IPS DF 19.7 (cell line): Measurements from ENCODE around the gene PUS10.
A peak's percentile ranks its signal among the peaks of the same experiment; 100 is the strongest.
"Not testable (repeated sequence)": the region's sequence is repeated elsewhere in the genome, so short reads cannot be mapped to it uniquely, and the experiment has no call there.

ENCODE experiments used
- DNase-seq: peaks from one replicate; pipeline ENCODE4 v3.0.0-alpha.2; 2013; ENCODE audit warnings: low read depth, low spot score

PUS10 gene

GRCh38 chr2:61012303-61012702 lies 5.8 kb downstream of the PUS10 start:
- not testable (repeated sequence) for DNase-seq

GRCh38 chr2:61011678-61012077 lies 6.4 kb downstream of the PUS10 start:
- no peak for DNase-seq

GRCh38 chr2:61009355-61009754 lies 8.7 kb downstream of the PUS10 start:
- DNase-seq = no peak

GRCh38 chr2:61006486-61007105 lies 11.5 kb downstream of the PUS10 start:
- no peak for DNase-seq

GRCh38 chr2:61005736-61006135 lies 12.3 kb downstream of the PUS10 start:
- no peak for DNase-seq

- DNase-seq = peak; percentile 12
Measured at GRCh38 chr2:60998628-60999545, 19.2 kb downstream of the PUS10 start.

GRCh38 chr2:60994131-60994530 lies 23.9 kb downstream of the PUS10 start:
- no peak for DNase-seq

GRCh38 chr2:60992985-60993392 lies 25.1 kb downstream of the PUS10 start:
- DNase-seq = no peak

GRCh38 chr2:60991644-60992043 lies 26.4 kb downstream of the PUS10 start:
- no peak for DNase-seq

- DNase-seq = no peak
Measured at GRCh38 chr2:60989259-60989658, 28.8 kb downstream of the PUS10 start.

- DNase-seq = not testable (repeated sequence)
Measured at GRCh38 chr2:60987656-60988055, 30.4 kb downstream of the PUS10 start.

- DNase-seq = no peak
Measured at GRCh38 chr2:60987041-60987440, 31.0 kb downstream of the PUS10 start.

- DNase-seq = no peak
Measured at GRCh38 chr2:60984720-60985119, 33.3 kb downstream of the PUS10 start.

- not testable (repeated sequence) for DNase-seq
Measured at GRCh38 chr2:60982066-60982465, 36.0 kb downstream of the PUS10 start.

- no peak for DNase-seq
Measured at GRCh38 chr2:60980071-60980815, 37.8 kb downstream of the PUS10 start.

- no peak for DNase-seq
Measured at GRCh38 chr2:60979231-60979630, 38.8 kb downstream of the PUS10 start.

- no peak for DNase-seq
Measured at GRCh38 chr2:60977562-60977895, 40.5 kb downstream of the PUS10 start.

GRCh38 chr2:60976875-60977561 lies 41.0 kb downstream of the PUS10 start:
- DNase-seq = no peak

- DNase-seq = no peak
Measured at GRCh38 chr2:60976256-60976850, 41.7 kb downstream of the PUS10 start.

- no peak for DNase-seq
Measured at GRCh38 chr2:60974652-60975051, 43.4 kb downstream of the PUS10 start.

GRCh38 chr2:60973705-60974104 lies 44.4 kb downstream of the PUS10 start:
- no peak for DNase-seq
